H9 (cell line): ENCODE measurements around the gene SCN2B. TPM values are rescaled to one million over a fixed set of nuclear protein-coding genes. Genes with fewer than 3 reads are reported as not detected.

Experiments
- DNase-seq: peaks from one replicate; pipeline ENCODE4 v3.0.0-alpha.2; 2017
- H2AFZ ChIP-seq: one replicate; pipeline ENCODE4 v1.6.1; 2013; ENCODE audit warnings: mild to moderate bottlenecking, low read length, control low read depth, moderate library complexity
- H2AK5ac ChIP-seq: 2 replicates; pipeline ENCODE4 v1.6.1; 2013; ENCODE audit warnings: low read length, control low read depth, mixed read lengths; ENCODE audit not compliant: insufficient read length
- H2BK120ac ChIP-seq: one replicate; pipeline ENCODE4 v1.6.1; 2013; ENCODE audit warnings: low read depth, mild to moderate bottlenecking, low read length, control low read depth, inconsistent platforms; ENCODE audit not compliant: poor library complexity, severe bottlenecking
- H2BK12ac ChIP-seq: 2 replicates; pipeline ENCODE4 v1.6.1; 2013; ENCODE audit warnings: low read length, control low read depth, mixed read lengths, low read depth; ENCODE audit not compliant: insufficient read length
- H2BK15ac ChIP-seq: 2 replicates; pipeline ENCODE4 v1.6.1; 2013; ENCODE audit warnings: low read depth, low read length, control low read depth
- H2BK20ac ChIP-seq: one replicate; pipeline ENCODE4 v1.6.1; 2013; ENCODE audit warnings: low read depth, mild to moderate bottlenecking, low read length, control low read depth, inconsistent platforms; ENCODE audit not compliant: poor library complexity, severe bottlenecking
- H2BK5ac ChIP-seq: 2 replicates; pipeline ENCODE4 v1.6.1; 2013; ENCODE audit warnings: low read length, control low read depth, mixed read lengths; ENCODE audit not compliant: insufficient read length
- H3K14ac ChIP-seq: 2 replicates; pipeline ENCODE4 v1.6.1; 2013; ENCODE audit warnings: low read length, control low read depth; ENCODE audit not compliant: insufficient read depth
- H3K18ac ChIP-seq: 2 replicates; pipeline ENCODE4 v1.6.1; 2013; ENCODE audit warnings: low read depth, mild to moderate bottlenecking, mixed read lengths, low read length, control low read depth; ENCODE audit not compliant: insufficient read length
- H3K23ac ChIP-seq: 2 replicates; pipeline ENCODE4 v1.6.1; 2013; ENCODE audit warnings: low read length, control low read depth, mixed read lengths, low read depth; ENCODE audit not compliant: insufficient read length
- H3K23me2 ChIP-seq: 2 replicates; pipeline ENCODE4 v1.6.1; 2013; ENCODE audit warnings: low read depth, mild to moderate bottlenecking, mixed read lengths, low read length, control low read depth; ENCODE audit not compliant: insufficient read length, poor library complexity, severe bottlenecking
- H3K27ac ChIP-seq: 2 replicates; pipeline ENCODE4 v1.5.1; 2013; ENCODE audit warnings: low read length, control low read depth, mixed read lengths, low read depth; ENCODE audit not compliant: insufficient read length
- H3K27me3 ChIP-seq: 2 replicates; pipeline ENCODE4 v1.6.1; 2013; ENCODE audit warnings: low read length, control low read depth, inconsistent platforms; ENCODE audit not compliant: insufficient read depth
- H3K4ac ChIP-seq: 2 replicates; pipeline ENCODE4 v1.6.1; 2013; ENCODE audit warnings: low read depth, mild to moderate bottlenecking, control low read depth, inconsistent platforms, low read length, moderate library complexity
- H3K4me1 ChIP-seq: 2 replicates; pipeline ENCODE4 v1.6.1; 2013; ENCODE audit warnings: low read length, control low read depth, inconsistent platforms; ENCODE audit not compliant: insufficient read depth
- H3K4me2 ChIP-seq: 2 replicates; pipeline ENCODE4 v1.6.1; 2013; ENCODE audit warnings: low read length, control low read depth, mixed read lengths; ENCODE audit not compliant: insufficient read length, insufficient read depth
- H3K56ac ChIP-seq: 2 replicates; pipeline ENCODE4 v1.6.1; 2013; ENCODE audit warnings: low read depth, mild to moderate bottlenecking, mixed read lengths, low read length, control low read depth; ENCODE audit not compliant: insufficient read length
- H3K79me1 ChIP-seq: 2 replicates; pipeline ENCODE4 v1.6.1; 2013; ENCODE audit warnings: low read depth, mild to moderate bottlenecking, moderate library complexity, low read length, control low read depth, inconsistent platforms; ENCODE audit not compliant: insufficient read depth, poor library complexity, severe bottlenecking
- H3K79me2 ChIP-seq: 2 replicates; pipeline ENCODE4 v1.6.1; 2013; ENCODE audit warnings: low read length, control low read depth, inconsistent platforms; ENCODE audit not compliant: insufficient read depth
- H3K9ac ChIP-seq: 2 replicates; pipeline ENCODE4 v1.6.1; 2013; ENCODE audit warnings: low read length, control low read depth, mixed read lengths; ENCODE audit not compliant: insufficient read length; ENCODE audit errors: extremely low read depth
- H3K9me3 ChIP-seq: one replicate; pipeline ENCODE4 v1.6.1; 2013; ENCODE audit warnings: low read depth, low read length, inconsistent platforms; ENCODE audit not compliant: control insufficient read depth
- H3T11ph ChIP-seq: one replicate; pipeline ENCODE4 v1.6.1; 2013; ENCODE audit warnings: mild to moderate bottlenecking, low read length, control low read depth, inconsistent platforms
- H4K20me1 ChIP-seq: one replicate; pipeline ENCODE4 v1.6.1; 2013; ENCODE audit not compliant: control insufficient read depth, insufficient read length, insufficient read depth
- H4K5ac ChIP-seq: 2 replicates; pipeline ENCODE4 v1.6.1; 2013; ENCODE audit warnings: low read depth, mild to moderate bottlenecking, mixed read lengths, low read length, control low read depth; ENCODE audit not compliant: insufficient read length
- H4K8ac ChIP-seq: replicated peaks from 2 replicates; pipeline ENCODE4 v1.6.1; 2013; ENCODE audit warnings: low read length, control low read depth, mixed read lengths, low read depth; ENCODE audit not compliant: insufficient read length
- H4K91ac ChIP-seq: 2 replicates; pipeline ENCODE4 v1.6.1; 2013; ENCODE audit warnings: low read depth, mild to moderate bottlenecking, moderate library complexity, mixed read lengths, low read length, control low read depth; ENCODE audit not compliant: insufficient read length
- H3K27ac Mint-ChIP-seq, 3 experiments: 2 replicates in 2 of 3; 3 replicates in 1 of 3; pipeline ENCODE4 v1.8.0; 2020 to 2021; ENCODE audit warnings: mixed read lengths in 3 of 3, mild to moderate bottlenecking in 1 of 3, moderate library complexity in 1 of 3
- H3K27me3 Mint-ChIP-seq: 2 replicates; pipeline ENCODE4 v1.8.0; 2021; ENCODE audit warnings: low read depth, mild to moderate bottlenecking, moderate library complexity, mixed read lengths
- H3K36me3 Mint-ChIP-seq, 3 experiments: 2 replicates in 2 of 3; 3 replicates in 1 of 3; pipeline ENCODE4 v1.8.0; 2020 to 2021; ENCODE audit warnings: low read depth in 3 of 3, mixed read lengths in 3 of 3; ENCODE audit not compliant: insufficient read depth in 1 of 3
- H3K4me1 Mint-ChIP-seq, 2 experiments: 2 replicates each; pipeline ENCODE4 v1.8.0; 2020; ENCODE audit warnings: mixed read lengths in 2 of 2
- H3K4me3 Mint-ChIP-seq, 2 experiments: 2 replicates in 1 of 2; 3 replicates in 1 of 2; pipeline ENCODE4 v1.8.0; 2020 to 2021; ENCODE audit warnings: mild to moderate bottlenecking in 2 of 2, mixed read lengths in 2 of 2, moderate library complexity in 1 of 2
- H3K9me3 Mint-ChIP-seq, 2 experiments: 2 replicates in 1 of 2; 3 replicates in 1 of 2; pipeline ENCODE4 v1.8.0; 2020; ENCODE audit warnings: mild to moderate bottlenecking in 2 of 2, mixed read lengths in 2 of 2, moderate library complexity in 1 of 2
- CTCF ChIP-seq: fragments of 200-600 bp; sonication (generic); conservative IDR thresholded peaks from 3 replicates; pipeline ENCODE4 v1.8.0; 2021; ENCODE audit warnings: antibody characterized with exemption, mild to moderate bottlenecking
- WGBS: extraction: QIAGEN DNeasy Blood & Tissue Kit; methylation state at CpG from one replicate; pipeline ENCODE4 v1.1.7; 2013; ENCODE audit warnings: missing lambda C conversion rate, low lambda C conversion rate, mixed read lengths; ENCODE audit not compliant: insufficient read length; ENCODE audit errors: extremely low coverage; 5-methylcytosine and 5-hydroxymethylcytosine counted together
- total RNA-seq: library from RNA; stranded (reverse); gene quantifications from 2 replicates; pipeline ENCODE4 v1.2.1, GENCODE V29; 2021

The SCN2B gene
- total RNA-seq, 1 experiment from 2014 or later: not detected

DNA sequence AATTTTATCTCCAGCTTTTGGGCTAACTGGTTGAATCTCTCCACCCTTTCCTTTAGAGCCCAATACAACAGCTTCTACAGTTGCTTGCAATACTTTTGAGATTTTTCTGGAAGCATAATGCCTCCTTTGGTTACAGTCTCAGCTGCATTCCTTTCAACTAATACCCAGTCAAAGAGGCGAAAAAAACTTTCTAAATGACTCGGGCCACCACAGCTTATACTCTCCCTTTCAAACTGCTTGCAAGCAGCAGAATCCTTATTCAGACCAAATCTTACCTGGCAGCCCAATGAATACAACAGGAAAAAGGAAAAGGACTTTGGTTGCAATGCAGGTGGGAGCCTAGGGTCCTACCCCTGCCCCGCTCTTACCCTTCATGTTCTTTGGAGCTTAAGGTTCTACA is 32.6 kb upstream of the SCN2B start:
- Mint-ChIP-seq H3K4me3 (no peak overlapping the region), H3K4me1 (peaks cover 49 to 53% of the 10 kb centered on the region in 2 experiments), H3K9me3 (no peaks in the 10 kb centered on the region; a peak in 2 of 5 replicates), H3K36me3 (0 out of 7 replicates have a peak, but pooled peaks cover 0 to 7% (median 0%) of the 10 kb centered on the region in 3 experiments), H3K27me3 (peaks cover 4% of the 10 kb centered on the region), H3K27ac (no peak overlapping the region)
- Histone ChIP-seq H2BK12ac (no peak overlapping the region), H4K91ac (no peak overlapping the region), H4K8ac (no peak overlapping the region), H2BK120ac (no peak overlapping the region), H4K20me1 (no peaks in the 10 kb centered on the region), H3K4me2 (no peak overlapping the region), H3K14ac (no peak overlapping the region), H3K56ac (no peak overlapping the region), H3K79me1 (no peaks in the 10 kb centered on the region), H3K9me3 (no peaks in the 10 kb centered on the region), H3K4me1 (peaks cover 27% of the 10 kb centered on the region), H2AFZ (no peak overlapping the region), H4K5ac (no peak overlapping the region), H3K23ac (no peak overlapping the region), H3T11ph (no peak overlapping the region), H2AK5ac (no peak overlapping the region), H3K79me2 (no peaks in the 10 kb centered on the region), H2BK5ac (no peak overlapping the region), H2BK15ac (no peak overlapping the region), H3K27me3 (no peaks in the 10 kb centered on the region), H3K18ac (no peak overlapping the region), H3K23me2 (no peaks in the 10 kb centered on the region), H3K27ac (no peak overlapping the region), H3K4ac (no peak overlapping the region), H3K9ac (no peak overlapping the region), H2BK20ac (no peak overlapping the region)
- TF ChIP-seq CTCF: no peak
- no CpG with 5 or more reads among the region's 3 CpGs for WGBS
- DNase-seq: no peak
